Esophagus muscularis mucosa (tissue), 4 donors: ENCODE results near the gene IP6K1. TPM values are rescaled to one million over a fixed set of nuclear protein-coding genes. Genes with fewer than 3 reads are reported as not detected.

Source experiments
- DNase-seq: peaks from one replicate; pipeline ENCODE4 v3.0.0-alpha.2; 2017; ENCODE audit errors: extremely low spot score
- H3K27ac ChIP-seq, 4 donors: fragments of 200-600 bp; sonication (generic); replicated peaks in 1 of 4; 1 replicate in 3 of 4; 2 replicates in 1 of 4; pipeline ENCODE4 v1.5.1; 2016 to 2019; ENCODE audit warnings: mild to moderate bottlenecking in 1 of 4
- H3K27me3 ChIP-seq, 4 donors: fragments of 200-600 bp; sonication (generic); one replicate each; pipeline versions ENCODE4 v1.5.1 to v1.6.0; 2016 to 2019
- H3K36me3 ChIP-seq, 4 donors: fragments of 200-600 bp; sonication (generic); one replicate each; pipeline ENCODE4 v1.5.1; 2016 to 2019
- H3K4me1 ChIP-seq, 4 donors: fragments of 200-600 bp; sonication (generic); one replicate each; pipeline ENCODE4 v1.5.1; 2016 to 2019
- H3K4me3 ChIP-seq, 4 donors: fragments of 200-600 bp; sonication (generic); 1 replicate in 2 of 4; 2 replicates in 2 of 4; pipeline ENCODE4 v1.5.1; 2016 to 2019; ENCODE audit warnings: mild to moderate bottlenecking in 4 of 4, moderate library complexity in 1 of 4
- H3K9me3 ChIP-seq, 4 donors: fragments of 200-600 bp; sonication (generic); 1 replicate in 3 of 4; 2 replicates in 1 of 4; pipeline ENCODE4 v1.5.1; 2016 to 2019
- EP300 ChIP-seq: sonication (generic); formaldehyde crosslinking; IDR thresholded peaks from one replicate; pipeline ENCODE4 v1.6.1; 2017; ENCODE audit warnings: antibody characterized with exemption
- POLR2A ChIP-seq: fragments of 450-650 bp; IDR thresholded peaks from one replicate; pipeline ENCODE4 v1.6.1; 2017; ENCODE audit warnings: antibody characterized with exemption, moderate library complexity, mild to moderate bottlenecking, low read depth
- POLR2AphosphoS5 ChIP-seq, 2 donors: sonication (generic); formaldehyde crosslinking; IDR thresholded peaks; one replicate each; pipeline ENCODE4 v1.6.1; 2017; ENCODE audit warnings: antibody characterized with exemption in 2 of 2
- WGBS: methylation state at CpG from one replicate; pipeline ENCODE4 v1.1.5; 2018; 5-methylcytosine and 5-hydroxymethylcytosine counted together
- intact Hi-C: fragments of 100-400 bp; cut with DNase I; formaldehyde crosslinking; loops from one replicate; pipeline ENCODE4 v1.15.1; 2023
- total RNA-seq, 4 donors: library from RNA; depleted of rRNA; stranded (reverse); fragments of >200 nt; gene quantifications; one replicate each; pipeline versions ENCODE4 v1.1.0 to v1.2.1, GENCODE V29; 2016
- TF ChIP-seq, protein P1 (sequence below), 3 experiments: fragments of 200-600 bp in 2 of 3; fragments of 450-650 bp in 1 of 3; sonication (generic) in 2 of 3; IDR thresholded peaks; one replicate each; pipeline ENCODE4 v1.5.1; 2017 to 2019; ENCODE audit warnings: antibody characterized with exemption in 3 of 3, mild to moderate bottlenecking in 2 of 3, moderate library complexity in 1 of 3

IP6K1 gene
- total RNA-seq, 4 donors from 2014 or later = 33.2 to 63.4 (median 52.4) TPM

DNA sequence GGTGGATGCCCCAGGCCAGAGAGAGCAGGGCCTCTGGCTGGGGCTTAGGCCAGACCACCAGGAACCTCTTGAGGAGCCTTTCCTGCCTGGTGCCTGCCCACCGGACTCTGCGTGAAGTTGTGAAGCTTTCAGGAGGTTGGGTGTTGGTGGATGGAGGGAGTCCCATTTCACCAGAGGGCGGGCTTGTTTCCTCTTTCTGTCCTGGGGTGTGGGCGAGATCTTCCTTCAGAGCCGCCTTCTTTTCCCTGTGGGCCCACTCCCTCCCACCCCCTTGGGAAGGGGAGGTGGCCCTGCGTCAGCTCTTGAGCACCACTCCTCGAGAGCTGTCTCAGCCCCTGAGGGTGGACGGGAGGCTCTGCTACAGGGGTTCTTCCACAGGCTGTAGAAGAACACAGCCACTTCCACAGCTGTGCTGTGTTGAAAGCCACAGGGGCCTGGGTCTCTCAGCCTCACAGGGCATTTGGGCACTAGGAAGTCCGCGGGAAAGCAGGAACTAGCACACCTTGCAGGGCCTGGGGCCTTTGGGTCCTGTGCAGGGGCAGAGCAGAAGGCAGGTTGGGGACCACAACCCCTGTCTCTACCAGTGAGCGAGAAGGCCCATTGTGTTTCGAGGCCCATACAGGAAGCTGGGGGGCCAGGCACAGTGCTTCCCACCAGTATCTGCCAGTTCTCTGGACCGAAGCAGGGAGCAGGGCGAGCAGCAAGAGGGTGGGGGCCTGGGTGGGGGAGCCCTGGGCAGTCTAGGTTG lies 69.0 kb downstream of the IP6K1 start:
- Histone ChIP-seq H3K27ac (no peak overlapping the region), H3K36me3 (peaks cover 6 to 70% (median 59%) of the 10 kb centered on the region in 4 donors), H3K9me3 (no peaks in the 10 kb centered on the region), H3K4me3 (no peak overlapping the region), H3K27me3 (no peaks in the 10 kb centered on the region), H3K4me1 (peaks cover 17 to 35% (median 31%) of the 10 kb centered on the region in 4 donors)
- intact Hi-C loops = no loop called here
- DNase-seq = no peak
- TF ChIP-seq, protein P1, sequence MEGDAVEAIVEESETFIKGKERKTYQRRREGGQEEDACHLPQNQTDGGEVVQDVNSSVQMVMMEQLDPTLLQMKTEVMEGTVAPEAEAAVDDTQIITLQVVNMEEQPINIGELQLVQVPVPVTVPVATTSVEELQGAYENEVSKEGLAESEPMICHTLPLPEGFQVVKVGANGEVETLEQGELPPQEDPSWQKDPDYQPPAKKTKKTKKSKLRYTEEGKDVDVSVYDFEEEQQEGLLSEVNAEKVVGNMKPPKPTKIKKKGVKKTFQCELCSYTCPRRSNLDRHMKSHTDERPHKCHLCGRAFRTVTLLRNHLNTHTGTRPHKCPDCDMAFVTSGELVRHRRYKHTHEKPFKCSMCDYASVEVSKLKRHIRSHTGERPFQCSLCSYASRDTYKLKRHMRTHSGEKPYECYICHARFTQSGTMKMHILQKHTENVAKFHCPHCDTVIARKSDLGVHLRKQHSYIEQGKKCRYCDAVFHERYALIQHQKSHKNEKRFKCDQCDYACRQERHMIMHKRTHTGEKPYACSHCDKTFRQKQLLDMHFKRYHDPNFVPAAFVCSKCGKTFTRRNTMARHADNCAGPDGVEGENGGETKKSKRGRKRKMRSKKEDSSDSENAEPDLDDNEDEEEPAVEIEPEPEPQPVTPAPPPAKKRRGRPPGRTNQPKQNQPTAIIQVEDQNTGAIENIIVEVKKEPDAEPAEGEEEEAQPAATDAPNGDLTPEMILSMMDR (IDR thresholded peaks at IDR 0.05) = no peak
- no peak for TF ChIP-seq POLR2AphosphoS5 (IDR thresholded peaks at IDR 0.05)
- TF ChIP-seq EP300 = no peak
- TF ChIP-seq POLR2A = no peak
- WGBS = 72% methylated on average over 12 of the region's 14 CpGs

- WGBS = no CpG with 5 or more reads among the region's 16 CpGs
- H3K4me3 ChIP-seq = no peak overlapping the region
- peaks cover 6 to 70% (median 56%) of the 10 kb centered on the region in 4 donors for H3K36me3 ChIP-seq
- DNase-seq = no peak
- TF ChIP-seq POLR2AphosphoS5 (IDR thresholded peaks at IDR 0.05) = no peak
- TF ChIP-seq EP300 = no peak
- TF ChIP-seq POLR2A = no peak
- peaks cover 16 to 29% (median 26%) of the 10 kb centered on the region in 4 donors for H3K4me1 ChIP-seq
- no peaks in the 10 kb centered on the region for H3K9me3 ChIP-seq
- no peak overlapping the region for H3K27ac ChIP-seq
- intact Hi-C loops = no loop called here
- no peaks in the 10 kb centered on the region for H3K27me3 ChIP-seq
Measured at GRCh38 chr3:49716691-49717210, 69.6 kb downstream of the IP6K1 start.

GRCh38 chr3:49716169-49716568 lies 70.2 kb downstream of the IP6K1 start:
- TF ChIP-seq, protein P1 (IDR thresholded peaks at IDR 0.05) = no peak
- TF ChIP-seq POLR2AphosphoS5 (IDR thresholded peaks at IDR 0.05) (no peak), EP300 (no peak), POLR2A (no peak)
- no peak for DNase-seq

GRCh38 chr3:49715611-49716121 lies 70.7 kb downstream of the IP6K1 start:
- peaks cover 6 to 70% (median 51%) of the 10 kb centered on the region in 4 donors for H3K36me3 ChIP-seq

More at GRCh38 chr3:49716169-49716568, 70.2 kb downstream of the IP6K1 start:
- no peaks in the 10 kb centered on the region for H3K27me3 ChIP-seq
- H3K27ac ChIP-seq = no peak overlapping the region
- no peaks in the 10 kb centered on the region for H3K9me3 ChIP-seq
- 94% methylated on average over 3 of the region's 7 CpGs for WGBS
- intact Hi-C loops = no loop called here
- H3K4me3 ChIP-seq = no peak overlapping the region
- peaks cover 6 to 70% (median 55%) of the 10 kb centered on the region in 4 donors for H3K36me3 ChIP-seq
- peaks cover 16 to 27% (median 25%) of the 10 kb centered on the region in 4 donors for H3K4me1 ChIP-seq

More at GRCh38 chr3:49715611-49716121, 70.7 kb downstream of the IP6K1 start:
- intact Hi-C loops = no loop called here
- Histone ChIP-seq H3K4me1 (peaks cover 16 to 26% (median 25%) of the 10 kb centered on the region in 4 donors), H3K27me3 (no peaks in the 10 kb centered on the region), H3K4me3 (no peak overlapping the region), H3K9me3 (no peaks in the 10 kb centered on the region), H3K27ac (no peak overlapping the region)
- 95% methylated on average over 9 of the region's 13 CpGs for WGBS
- no peak for TF ChIP-seq EP300
- TF ChIP-seq, protein P1 (IDR thresholded peaks at IDR 0.05) = no peak
- TF ChIP-seq POLR2A = no peak
- no peak for DNase-seq
